Colonic mucosa (tissue), 4 donors: ENCODE results near the gene DOCK11. TPM values are rescaled to one million over a fixed set of nuclear protein-coding genes. Genes with fewer than 3 reads are reported as not detected.

Experiments
- DNase-seq: peaks from one replicate; pipeline ENCODE4 v3.0.0-alpha.2; 2020
- H3K27ac ChIP-seq: fragments of 200-600 bp; one replicate; pipeline ENCODE4 v1.8.0; 2021
- H3K27me3 ChIP-seq: fragments of 200-600 bp; one replicate; pipeline ENCODE4 v1.8.0; 2021
- H3K36me3 ChIP-seq: fragments of 200-600 bp; one replicate; pipeline ENCODE4 v1.8.0; 2021
- H3K4me1 ChIP-seq: fragments of 200-600 bp; one replicate; pipeline ENCODE4 v1.8.0; 2021; ENCODE audit warnings: mild to moderate bottlenecking
- H3K4me3 ChIP-seq: fragments of 200-600 bp; one replicate; pipeline ENCODE4 v1.8.0; 2021
- H3K9ac ChIP-seq, 2 donors: one replicate each; pipeline ENCODE4 v1.7.0; 2013; ENCODE audit warnings: control low read depth in 2 of 2, low read depth in 2 of 2, low read length in 2 of 2
- H3K9me3 ChIP-seq: fragments of 200-600 bp; one replicate; pipeline ENCODE4 v1.8.0; 2021
- CTCF ChIP-seq: fragments of 200-600 bp; IDR thresholded peaks from one replicate; pipeline ENCODE4 v1.8.0; 2022; ENCODE audit warnings: antibody characterized with exemption, mild to moderate bottlenecking
- intact Hi-C: fragments of 100-400 bp; cut with DNase I; formaldehyde crosslinking; loops from one replicate; pipeline ENCODE4 v1.14.1; 2022
- total RNA-seq, 2 donors: library from RNA; stranded (reverse); fragmentation: NEBNext Ultra II Directional in 1 of 2; extraction: Animal tissue kit (Norgen Biotek cat#: 25700) in 1 of 2; gene quantifications; one replicate each; pipeline ENCODE4 v1.2.1, GENCODE V29; 2021
- donor health status: healthy.
- donor health status: DM: no; HTN: no; CAD: no.
- donor health status: DM: no; HTN: no; CAD: no.

DOCK11 gene
- total RNA-seq, 2 donors from 2014 or later, result 3.3 to 8.7 TPM

GRCh38 chrX:118644378-118644777 lies 148.8 kb downstream of the DOCK11 start:
- Histone ChIP-seq H3K4me1 (no peaks in the 10 kb centered on the region), H3K36me3 (no peaks in the 10 kb centered on the region), H3K9ac (no peak overlapping the region), H3K9me3 (no peaks in the 10 kb centered on the region), H3K27me3 (no peaks in the 10 kb centered on the region), H3K4me3 (no peak overlapping the region), H3K27ac (no peak overlapping the region)
- intact Hi-C loops, result no loop called here
- peak; percentile 22 for TF ChIP-seq CTCF
- DNase-seq, result no peak

DNA sequence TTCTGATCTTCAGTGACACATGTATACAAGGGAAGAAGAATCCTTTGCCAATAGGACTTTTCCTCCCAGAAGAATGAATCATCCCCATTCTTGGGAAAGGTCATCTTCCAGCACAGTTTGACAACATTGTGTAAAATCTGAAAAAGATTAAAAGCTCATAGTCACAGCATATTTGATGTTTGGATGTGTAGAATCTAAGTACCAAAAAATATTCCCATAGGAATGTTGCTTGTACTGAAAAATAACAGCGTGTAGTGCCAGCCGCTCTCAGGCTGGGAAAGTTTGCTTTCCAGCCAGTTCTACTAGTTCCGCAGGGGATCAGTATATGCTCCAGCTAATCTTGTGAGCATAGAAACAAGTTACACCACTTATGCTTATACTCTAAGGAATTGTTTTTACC lies 157.1 kb downstream of the DOCK11 start:
- Histone ChIP-seq H3K4me1 (no peaks in the 10 kb centered on the region), H3K27ac (no peak overlapping the region), H3K4me3 (no peak overlapping the region), H3K9ac (no peak overlapping the region), H3K9me3 (no peaks in the 10 kb centered on the region), H3K36me3 (no peaks in the 10 kb centered on the region), H3K27me3 (no peaks in the 10 kb centered on the region)
- no peak for TF ChIP-seq CTCF
- intact Hi-C loops, result no loop called here
- no peak for DNase-seq

DNA sequence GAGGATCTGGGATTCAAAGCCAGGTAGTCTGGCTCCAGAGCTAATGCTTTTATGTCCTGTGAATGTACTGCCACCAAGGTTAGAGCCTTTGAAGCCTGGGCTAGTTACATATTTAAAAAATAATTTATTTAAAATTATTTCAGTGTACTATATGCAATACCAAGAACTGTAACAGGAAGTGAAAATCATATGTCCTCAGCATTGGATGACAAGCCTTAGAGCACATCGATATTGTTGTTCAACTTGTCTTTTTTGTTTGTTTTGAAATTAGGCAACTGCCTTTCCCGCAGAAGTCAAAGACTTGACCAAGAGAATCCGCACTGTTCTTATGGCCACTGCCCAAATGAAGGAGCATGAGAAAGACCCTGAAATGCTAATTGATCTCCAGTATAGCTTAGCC lies 158.7 kb downstream of the DOCK11 start:
- DNase-seq, result no peak
- Histone ChIP-seq H3K9me3 (no peaks in the 10 kb centered on the region), H3K4me1 (no peaks in the 10 kb centered on the region), H3K4me3 (no peak overlapping the region), H3K27me3 (no peaks in the 10 kb centered on the region), H3K36me3 (no peaks in the 10 kb centered on the region), H3K9ac (no peak overlapping the region), H3K27ac (no peak overlapping the region)
- intact Hi-C loops, result no loop called here
- no peak for TF ChIP-seq CTCF

DNA sequence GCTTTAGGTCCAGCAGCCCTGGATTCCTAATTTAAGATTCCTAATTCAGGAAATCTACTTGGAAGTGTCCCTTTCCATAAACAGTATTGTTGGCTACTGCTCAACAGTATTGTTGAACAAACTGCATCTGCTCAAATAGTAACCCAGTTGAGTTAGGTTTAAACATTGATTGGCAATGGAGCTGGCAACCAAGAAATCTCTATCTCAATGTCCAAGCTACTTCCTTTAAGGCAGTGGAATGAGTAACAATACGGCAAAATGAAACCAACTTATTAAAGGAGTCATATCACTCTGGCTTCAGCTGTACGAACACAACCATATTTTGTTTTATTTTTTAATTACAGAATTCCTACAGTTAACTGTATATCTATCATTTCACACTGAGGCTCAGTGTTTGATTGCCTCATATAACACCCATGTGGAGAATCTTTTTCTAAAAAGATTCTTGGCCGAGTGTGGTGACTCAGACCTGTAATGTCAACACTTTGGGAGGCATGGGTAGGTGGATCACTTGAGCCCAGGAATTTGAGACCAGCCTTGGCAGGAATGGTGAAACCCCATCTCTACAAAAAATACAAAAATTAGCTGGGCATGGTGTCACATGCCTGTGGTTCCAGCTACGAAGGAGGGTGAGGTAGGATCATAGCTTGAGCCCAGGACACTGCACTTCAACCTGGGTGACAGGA lies 160.1 kb downstream of the DOCK11 start:
- no peak for TF ChIP-seq CTCF
- Histone ChIP-seq H3K4me1 (no peaks in the 10 kb centered on the region), H3K9me3 (no peaks in the 10 kb centered on the region), H3K27ac (no peak overlapping the region), H3K36me3 (no peaks in the 10 kb centered on the region), H3K4me3 (no peak overlapping the region), H3K27me3 (no peaks in the 10 kb centered on the region), H3K9ac (no peak overlapping the region)
- intact Hi-C loops, result no loop called here
- no peak for DNase-seq

- Histone ChIP-seq H3K4me1 (no peaks in the 10 kb centered on the region), H3K9ac (no peak overlapping the region), H3K9me3 (no peaks in the 10 kb centered on the region), H3K27me3 (no peaks in the 10 kb centered on the region), H3K36me3 (no peaks in the 10 kb centered on the region), H3K27ac (no peak overlapping the region), H3K4me3 (no peak overlapping the region)
- intact Hi-C loops, result no loop called here
- DNase-seq, result no peak
- TF ChIP-seq CTCF, result no peak
These were observed 161.8 kb downstream of the DOCK11 start for GRCh38 chrX:118657413-118657812.
